Adrenal gland (tissue), 5 donors: ENCODE measurements around the gene CAND2.

Experiments used
- POLR2A ChIP-seq, 2 donors: fragments of 450-650 bp; IDR thresholded peaks; one replicate each; pipeline ENCODE4 v1.6.1; 2017; ENCODE audit warnings: antibody characterized with exemption in 2 of 2, mild to moderate bottlenecking in 2 of 2, moderate library complexity in 1 of 2
- TF ChIP-seq, protein P1 (sequence below), 6 experiments: fragments of 450-650 bp in 4 of 6; fragments of 200-600 bp in 2 of 6; sonication (generic) in 1 of 6; IDR thresholded peaks; 1 replicate in 5 of 6; 2 replicates in 1 of 6; pipeline versions ENCODE4 v1.5.1 to v1.8.0; 2016 to 2021; ENCODE audit warnings: antibody characterized with exemption in 6 of 6, mild to moderate bottlenecking in 2 of 6, moderate library complexity in 1 of 6
- donor health status: DM: no; HTN: no; CAD: no.

GRCh38 chr3:12839156-12839946 is 42.9 kb downstream of the CAND2 start:
- TF ChIP-seq POLR2A (IDR thresholded peaks at IDR 0.05), result no peak
- TF ChIP-seq, protein P1, sequence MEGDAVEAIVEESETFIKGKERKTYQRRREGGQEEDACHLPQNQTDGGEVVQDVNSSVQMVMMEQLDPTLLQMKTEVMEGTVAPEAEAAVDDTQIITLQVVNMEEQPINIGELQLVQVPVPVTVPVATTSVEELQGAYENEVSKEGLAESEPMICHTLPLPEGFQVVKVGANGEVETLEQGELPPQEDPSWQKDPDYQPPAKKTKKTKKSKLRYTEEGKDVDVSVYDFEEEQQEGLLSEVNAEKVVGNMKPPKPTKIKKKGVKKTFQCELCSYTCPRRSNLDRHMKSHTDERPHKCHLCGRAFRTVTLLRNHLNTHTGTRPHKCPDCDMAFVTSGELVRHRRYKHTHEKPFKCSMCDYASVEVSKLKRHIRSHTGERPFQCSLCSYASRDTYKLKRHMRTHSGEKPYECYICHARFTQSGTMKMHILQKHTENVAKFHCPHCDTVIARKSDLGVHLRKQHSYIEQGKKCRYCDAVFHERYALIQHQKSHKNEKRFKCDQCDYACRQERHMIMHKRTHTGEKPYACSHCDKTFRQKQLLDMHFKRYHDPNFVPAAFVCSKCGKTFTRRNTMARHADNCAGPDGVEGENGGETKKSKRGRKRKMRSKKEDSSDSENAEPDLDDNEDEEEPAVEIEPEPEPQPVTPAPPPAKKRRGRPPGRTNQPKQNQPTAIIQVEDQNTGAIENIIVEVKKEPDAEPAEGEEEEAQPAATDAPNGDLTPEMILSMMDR (IDR thresholded peaks at IDR 0.05), result no peak
